HAP-1 (cell line): ENCODE measurements around the gene C9orf152.
"Not testable (repeated sequence)": the region's sequence is repeated elsewhere in the genome, so short reads cannot be mapped to it uniquely, and the experiment has no call there.

ENCODE experiments used
- DNase-seq, 2 experiments: peaks; one replicate each; pipeline ENCODE4 v3.0.0-alpha.2; 2016 to 2020; ENCODE audit warnings: low spot score in 2 of 2
- H3K27me3 ChIP-seq: fragments of 250-450 bp; sonication (Bioruptor Pico); 2 replicates; pipeline ENCODE4 v1.5.1; 2020; ENCODE audit warnings: low read depth, mild to moderate bottlenecking, moderate library complexity
- H3K36me3 ChIP-seq: fragments of 250-450 bp; sonication (Bioruptor Pico); replicated peaks from 2 replicates; pipeline ENCODE4 v1.5.1; 2020; ENCODE audit warnings: mild to moderate bottlenecking
- H3K4me1 ChIP-seq: fragments of 250-450 bp; sonication (Bioruptor Pico); 2 replicates; pipeline ENCODE4 v1.5.1; 2020; ENCODE audit warnings: mild to moderate bottlenecking
- H3K4me3 ChIP-seq: fragments of 250-450 bp; sonication (Bioruptor Pico); 2 replicates; pipeline ENCODE4 v1.5.1; 2020; ENCODE audit warnings: mild to moderate bottlenecking, moderate library complexity
- H3K9me3 ChIP-seq: fragments of 250-450 bp; sonication (Bioruptor Pico); 2 replicates; pipeline ENCODE4 v1.5.1; 2020; ENCODE audit warnings: mild to moderate bottlenecking, moderate library complexity
- in situ Hi-C: fragments of 300-500 bp; cut with MboI; formaldehyde crosslinking; loops from 3 replicates; pipeline ENCODE4 v1.14.3; 2020; ENCODE audit warnings: low sequenced_read_pairs, inconsistent platforms, mixed read lengths

C9orf152 gene

DNA sequence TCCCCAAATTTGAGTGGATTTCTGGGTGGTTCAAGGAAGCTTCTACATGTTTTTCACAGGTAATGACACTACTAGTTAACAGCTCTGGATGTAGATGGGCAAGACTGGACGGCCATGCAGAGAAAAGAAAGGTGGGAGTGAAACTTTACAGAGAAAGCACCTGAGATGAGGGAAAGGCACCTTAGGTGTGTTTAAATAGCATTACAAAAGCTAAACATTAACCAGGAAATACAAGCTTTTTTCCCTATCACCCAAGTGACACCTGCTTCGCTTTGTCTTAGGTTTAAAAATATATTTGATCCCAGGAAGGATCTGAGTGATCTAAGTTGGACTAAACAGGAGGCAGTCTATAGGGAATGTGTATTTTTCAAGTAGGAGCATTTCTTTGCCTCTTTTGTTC is 8.3 kb downstream of the C9orf152 start:
- DNase-seq = no peak
- in situ Hi-C loops = loop anchor here (25.0 kb wide), 2 partner anchors 388 to 1088 kb away; partner anchors contain the start of gene SVEP1
- Histone ChIP-seq H3K4me1 (no peaks in the 10 kb centered on the region), H3K27me3 (no peaks in the 10 kb centered on the region), H3K9me3 (no peaks in the 10 kb centered on the region), H3K36me3 (no peaks in the 10 kb centered on the region), H3K4me3 (no peak overlapping the region)

DNA sequence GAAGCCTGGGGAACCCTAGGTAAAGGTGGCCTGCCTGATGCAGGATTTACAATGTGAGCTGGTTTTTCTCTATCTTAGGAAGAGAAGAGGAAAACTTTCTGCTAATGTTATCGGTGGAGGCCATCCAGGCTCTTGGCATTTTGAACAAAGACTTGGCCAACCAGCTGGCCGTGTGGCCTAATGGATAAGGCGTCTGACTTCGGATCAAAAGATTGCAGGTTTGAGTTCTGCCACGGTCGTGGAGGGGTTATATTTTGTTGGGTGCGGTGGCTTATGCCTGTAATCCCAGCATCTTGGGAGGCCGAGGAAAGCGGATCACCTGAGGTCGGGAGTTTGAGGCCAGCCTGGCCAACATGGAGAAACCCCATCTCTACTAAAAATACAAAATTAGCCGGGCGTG is 9.6 kb downstream of the C9orf152 start:
- Histone ChIP-seq H3K9me3 (no peaks in the 10 kb centered on the region), H3K4me3 (no peak overlapping the region), H3K27me3 (no peaks in the 10 kb centered on the region), H3K36me3 (no peaks in the 10 kb centered on the region), H3K4me1 (no peaks in the 10 kb centered on the region)
- in situ Hi-C loops = loop anchor here (25.0 kb wide), 2 partner anchors 389 to 1089 kb away; partner anchors contain the start of gene SVEP1
- DNase-seq = no peak

DNA sequence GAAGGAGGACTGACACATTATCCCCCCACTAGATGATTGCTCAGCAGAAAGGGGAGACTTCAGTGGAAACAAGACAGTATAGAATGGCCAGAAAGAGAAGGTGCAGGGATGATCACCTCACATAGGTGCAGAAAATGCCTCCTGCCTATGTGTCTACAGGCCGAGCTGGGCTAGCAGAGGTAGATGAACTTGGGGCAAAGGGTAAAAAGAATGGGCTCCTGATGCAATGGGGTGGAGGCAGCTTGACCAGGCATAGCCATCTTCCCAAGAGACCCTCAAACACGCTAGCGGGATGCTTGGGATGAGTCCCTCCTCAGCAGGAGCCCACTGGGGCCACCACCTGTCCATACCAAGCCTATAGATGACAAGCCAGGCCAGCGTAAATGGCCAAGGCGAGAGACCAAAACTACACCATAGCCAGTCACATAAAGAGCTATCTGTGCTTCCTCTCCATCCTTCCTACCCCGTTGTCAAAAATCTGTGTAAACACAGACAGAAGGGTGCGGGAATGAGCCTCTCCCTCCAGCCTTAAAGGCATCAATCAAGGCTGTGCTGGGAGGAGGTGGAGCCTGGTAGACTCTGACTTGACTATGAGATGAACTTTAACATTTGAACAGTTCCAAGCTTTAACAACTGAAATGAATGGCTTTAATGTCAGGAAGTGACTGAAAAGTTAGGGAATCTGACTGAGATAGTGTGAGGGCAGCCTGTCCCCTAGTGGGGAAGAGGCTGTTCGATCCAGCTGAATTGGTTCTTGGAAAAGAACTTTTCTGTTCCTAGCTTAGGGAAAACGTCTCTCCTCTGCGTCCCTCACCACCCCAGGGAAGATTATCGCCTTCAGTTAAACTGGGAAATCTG is 10.4 kb downstream of the C9orf152 start:
- H3K9me3 ChIP-seq = no peaks in the 10 kb centered on the region
- H3K27me3 ChIP-seq = no peaks in the 10 kb centered on the region
- in situ Hi-C loops = loop anchor here (25.0 kb wide), 2 partner anchors 390 to 1090 kb away; partner anchors contain the start of gene SVEP1
- no peak overlapping the region for H3K4me3 ChIP-seq
- H3K4me1 ChIP-seq = no peaks in the 10 kb centered on the region
- DNase-seq = no peak
- no peaks in the 10 kb centered on the region for H3K36me3 ChIP-seq

DNA sequence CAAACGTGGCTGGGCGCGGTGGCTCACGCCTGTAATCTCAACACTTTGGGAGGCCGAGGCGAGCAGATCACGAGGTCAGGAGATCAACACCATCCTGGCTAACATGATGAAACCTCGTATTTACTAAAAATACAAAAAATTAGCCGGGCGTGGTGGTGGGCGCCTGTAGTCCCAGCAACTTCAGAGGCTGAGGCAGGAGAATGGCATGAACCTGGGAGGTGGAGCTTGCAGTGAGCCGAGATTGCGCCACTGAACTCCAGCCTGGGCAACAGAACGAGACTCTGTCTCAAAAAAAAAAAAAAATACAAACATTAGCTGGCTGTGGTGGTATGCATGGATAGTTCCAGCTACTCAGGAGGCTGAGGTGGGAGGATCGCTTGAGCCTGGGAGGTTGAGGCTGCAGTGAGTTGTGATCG is 11.9 kb downstream of the C9orf152 start:
- not testable (repeated sequence) for H3K4me3 ChIP-seq, H3K27me3 ChIP-seq, H3K36me3 ChIP-seq, H3K9me3 ChIP-seq, DNase-seq, H3K4me1 ChIP-seq
- in situ Hi-C loops = loop anchor here (25.0 kb wide), 2 partner anchors 391 to 1091 kb away; partner anchors contain the start of gene SVEP1

DNA sequence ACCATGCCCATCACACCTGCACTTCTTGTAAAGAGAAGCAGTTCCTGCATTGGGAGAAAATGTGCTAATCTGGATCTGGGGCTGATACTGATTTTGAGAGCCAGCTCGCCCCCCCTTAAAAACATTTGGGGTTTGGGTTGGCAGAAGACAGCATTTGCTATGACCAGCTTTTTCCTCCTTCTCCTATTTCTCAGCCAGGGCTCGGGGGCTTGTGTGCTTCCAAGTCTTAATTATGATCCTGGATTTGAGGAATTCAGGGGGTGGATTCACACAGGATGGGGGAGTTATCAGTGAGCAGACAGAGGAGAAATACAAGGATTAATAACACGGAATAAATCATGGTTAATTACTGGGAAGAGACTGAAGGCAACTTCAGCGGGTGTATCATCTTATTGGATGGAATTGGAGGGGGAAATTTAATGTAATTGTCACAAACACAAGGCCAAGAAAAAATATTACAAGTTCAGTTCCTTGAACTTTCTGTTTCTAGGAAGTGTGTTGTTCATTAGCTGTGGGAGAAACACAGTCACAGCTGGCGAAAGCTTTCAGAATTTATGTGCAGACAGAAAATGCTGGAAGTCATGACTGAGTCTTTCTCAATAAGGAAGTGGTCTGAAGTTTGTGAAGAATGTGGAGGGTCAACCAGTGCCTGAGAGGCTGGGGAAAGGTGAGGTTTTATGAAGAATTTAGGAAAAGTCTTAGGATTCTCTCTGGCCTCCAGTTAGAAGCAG is 15.3 kb downstream of the C9orf152 start:
- Histone ChIP-seq H3K36me3 (no peaks in the 10 kb centered on the region), H3K4me3 (no peak overlapping the region), H3K27me3 (no peaks in the 10 kb centered on the region), H3K4me1 (no peaks in the 10 kb centered on the region), H3K9me3 (no peaks in the 10 kb centered on the region)
- in situ Hi-C loops = loop anchor here (25.0 kb wide), 2 partner anchors 395 to 1095 kb away; partner anchors contain the start of gene SVEP1
- no peak for DNase-seq

DNA sequence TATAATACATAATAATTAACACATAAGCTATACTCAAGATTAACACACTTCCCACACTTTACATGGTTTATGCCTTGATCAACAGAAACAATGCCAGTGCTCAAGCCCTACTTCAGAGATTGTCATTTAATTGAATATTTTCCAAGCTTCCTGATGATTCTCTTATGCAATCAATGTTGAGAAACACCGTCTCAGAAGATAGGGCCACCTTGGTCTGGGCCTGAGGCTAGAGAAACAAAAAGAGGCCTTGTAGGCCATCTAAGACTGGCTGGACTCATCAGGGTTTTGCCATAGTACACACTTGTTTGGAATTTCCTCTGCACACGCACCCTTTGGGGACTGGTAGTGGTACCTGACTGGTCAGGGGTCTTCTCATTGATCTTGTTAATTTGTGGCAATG is 16.3 kb downstream of the C9orf152 start:
- no peak for DNase-seq
- H3K4me3 ChIP-seq = no peak overlapping the region
- in situ Hi-C loops = loop anchor here (25.0 kb wide), 2 partner anchors 396 to 1096 kb away; partner anchors contain the start of gene SVEP1
- H3K4me1 ChIP-seq = no peaks in the 10 kb centered on the region
- no peaks in the 10 kb centered on the region for H3K27me3 ChIP-seq
- no peaks in the 10 kb centered on the region for H3K9me3 ChIP-seq
- H3K36me3 ChIP-seq = no peaks in the 10 kb centered on the region

DNA sequence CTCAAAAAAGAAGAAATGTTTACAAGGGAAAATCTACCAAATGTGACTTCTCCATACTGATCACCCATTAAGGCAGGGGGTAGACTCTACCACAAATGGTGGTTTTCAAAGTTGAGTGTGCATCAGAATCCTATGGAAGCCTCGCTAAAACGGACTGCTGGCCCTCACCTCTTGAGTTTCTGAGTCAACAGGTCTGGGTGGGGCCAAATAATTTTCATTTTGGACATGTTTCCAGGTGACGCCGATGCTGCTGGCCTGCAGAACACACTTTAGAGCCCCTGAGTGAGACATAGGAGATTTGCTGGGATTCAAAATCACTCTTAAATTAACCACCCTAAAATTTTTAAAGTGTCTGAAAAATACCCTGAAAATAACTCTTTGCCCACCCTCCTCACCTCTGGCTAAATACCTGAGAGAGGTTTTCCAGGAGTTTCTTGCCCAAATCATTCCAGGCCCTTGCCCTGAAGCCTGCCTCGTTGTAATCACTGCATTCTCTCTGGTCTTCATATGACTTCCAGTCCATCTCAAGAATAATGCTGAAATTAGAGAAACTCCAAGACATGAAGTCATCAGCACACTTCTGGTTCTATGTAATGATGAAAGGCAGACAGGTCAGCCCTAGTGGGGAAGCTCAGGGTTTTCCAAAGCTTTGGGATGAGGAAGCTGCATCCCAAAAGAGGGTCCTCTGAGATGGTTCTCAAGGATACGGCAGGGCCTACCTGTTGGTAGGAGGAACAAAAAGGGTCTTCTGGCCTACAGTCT is 18.2 kb downstream of the C9orf152 start:
- H3K4me1 ChIP-seq = no peaks in the 10 kb centered on the region
- no peaks in the 10 kb centered on the region for H3K27me3 ChIP-seq
- no peaks in the 10 kb centered on the region for H3K9me3 ChIP-seq
- no peak for DNase-seq
- in situ Hi-C loops = loop anchor here (25.0 kb wide), 2 partner anchors 398 to 1098 kb away; partner anchors contain the start of gene SVEP1
- H3K36me3 ChIP-seq = no peaks in the 10 kb centered on the region
- H3K4me3 ChIP-seq = no peak overlapping the region

DNA sequence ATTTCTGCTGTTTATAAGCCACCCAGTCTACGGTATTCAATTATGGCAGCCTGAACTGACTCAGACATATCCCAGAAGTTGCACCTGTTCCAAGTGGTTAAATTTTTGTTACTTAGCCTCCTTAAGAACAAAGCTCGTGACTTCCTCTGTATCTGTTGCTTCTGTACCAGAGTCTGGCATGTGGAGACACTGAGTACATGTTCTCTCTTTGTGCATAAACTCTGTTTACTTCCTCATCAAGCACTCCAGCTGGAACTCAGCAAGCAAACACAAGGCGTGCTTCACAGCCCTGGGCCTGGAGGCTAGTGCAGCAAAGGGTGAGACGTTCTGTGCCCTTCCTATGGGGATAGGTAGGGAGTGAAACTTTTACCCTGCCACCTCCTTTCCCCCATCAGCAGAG is 19.0 kb downstream of the C9orf152 start:
- in situ Hi-C loops = loop anchor here (25.0 kb wide), 2 partner anchors 398 to 1098 kb away; partner anchors contain the start of gene SVEP1
- Histone ChIP-seq H3K4me1 (no peaks in the 10 kb centered on the region), H3K36me3 (no peaks in the 10 kb centered on the region), H3K4me3 (no peak overlapping the region), H3K27me3 (no peaks in the 10 kb centered on the region), H3K9me3 (no peaks in the 10 kb centered on the region)
- DNase-seq = no peak

DNA sequence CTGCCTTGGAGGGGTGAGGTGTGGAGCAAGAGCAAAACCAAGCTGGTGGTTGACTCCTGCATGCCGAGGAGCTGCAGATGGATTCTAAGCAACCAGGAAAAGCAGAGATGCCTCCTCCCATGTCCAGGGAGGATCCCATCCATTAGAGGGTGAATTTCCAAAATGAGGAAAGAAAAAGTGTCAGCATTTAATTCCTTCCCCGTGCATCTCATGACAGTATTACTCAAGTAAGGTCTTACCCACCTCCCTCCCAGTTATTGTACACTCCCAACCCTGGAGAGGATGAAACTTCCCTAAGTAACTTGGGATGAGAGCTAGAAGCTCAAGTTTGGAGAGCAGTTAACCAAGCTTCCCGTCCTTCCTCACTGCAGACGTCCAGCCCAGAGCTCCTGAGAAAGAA is 19.9 kb downstream of the C9orf152 start:
- in situ Hi-C loops = loop anchor here (25.0 kb wide), 2 partner anchors 399 to 1099 kb away; partner anchors contain the start of gene SVEP1
- H3K27me3 ChIP-seq = no peaks in the 10 kb centered on the region
- no peaks in the 10 kb centered on the region for H3K36me3 ChIP-seq
- DNase-seq = no peak
- H3K4me1 ChIP-seq = no peaks in the 10 kb centered on the region
- no peaks in the 10 kb centered on the region for H3K9me3 ChIP-seq
- no peak overlapping the region for H3K4me3 ChIP-seq

DNA sequence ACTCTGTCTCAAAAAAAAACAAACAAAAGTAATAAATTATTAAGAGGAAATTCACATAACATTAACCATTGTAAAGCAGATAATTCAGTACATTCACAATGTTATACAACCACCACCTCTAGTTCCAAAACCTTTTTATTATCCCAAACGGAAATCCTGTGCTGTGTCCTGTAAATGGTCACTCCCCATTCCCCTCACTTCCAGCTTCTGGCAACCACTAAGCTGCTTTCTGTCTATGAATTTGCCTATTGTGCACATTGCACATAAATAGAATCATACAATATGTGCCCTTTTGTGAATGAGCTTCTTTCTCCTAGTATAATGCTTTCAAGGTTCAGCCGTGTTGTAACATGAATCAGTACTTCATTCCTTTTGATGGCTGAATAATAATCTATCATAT is 20.8 kb downstream of the C9orf152 start:
- Histone ChIP-seq H3K36me3 (no peaks in the 10 kb centered on the region), H3K9me3 (no peaks in the 10 kb centered on the region), H3K4me1 (no peaks in the 10 kb centered on the region), H3K27me3 (no peaks in the 10 kb centered on the region), H3K4me3 (no peak overlapping the region)
- no peak for DNase-seq
- in situ Hi-C loops = loop anchor here (25.0 kb wide), 2 partner anchors 400 to 1100 kb away; partner anchors contain the start of gene SVEP1

DNA sequence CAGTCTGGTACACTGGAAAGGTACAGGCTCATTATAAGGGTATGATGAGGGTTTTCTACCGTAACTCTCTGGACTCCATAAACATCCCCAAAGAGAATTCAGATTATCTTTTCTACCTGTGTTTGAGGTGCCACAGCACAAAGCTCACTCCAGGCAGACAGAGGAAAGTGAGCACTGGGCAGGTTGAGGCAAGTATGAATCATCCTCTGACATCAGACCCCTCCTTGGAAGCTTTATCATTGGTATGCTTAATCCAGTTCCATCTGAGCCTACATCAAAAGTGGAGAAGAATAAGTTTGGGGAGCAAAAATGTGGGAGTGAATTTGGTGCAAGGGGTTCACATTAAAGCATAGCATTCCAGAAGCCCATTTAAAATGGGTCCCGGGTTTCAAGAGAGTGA is 21.7 kb downstream of the C9orf152 start:
- in situ Hi-C loops = loop anchor here (25.0 kb wide), 2 partner anchors 401 to 1101 kb away; partner anchors contain the start of gene SVEP1
- DNase-seq = no peak
- H3K4me1 ChIP-seq = no peaks in the 10 kb centered on the region
- H3K27me3 ChIP-seq = no peaks in the 10 kb centered on the region
- H3K36me3 ChIP-seq = no peaks in the 10 kb centered on the region
- no peak overlapping the region for H3K4me3 ChIP-seq
- no peaks in the 10 kb centered on the region for H3K9me3 ChIP-seq

DNA sequence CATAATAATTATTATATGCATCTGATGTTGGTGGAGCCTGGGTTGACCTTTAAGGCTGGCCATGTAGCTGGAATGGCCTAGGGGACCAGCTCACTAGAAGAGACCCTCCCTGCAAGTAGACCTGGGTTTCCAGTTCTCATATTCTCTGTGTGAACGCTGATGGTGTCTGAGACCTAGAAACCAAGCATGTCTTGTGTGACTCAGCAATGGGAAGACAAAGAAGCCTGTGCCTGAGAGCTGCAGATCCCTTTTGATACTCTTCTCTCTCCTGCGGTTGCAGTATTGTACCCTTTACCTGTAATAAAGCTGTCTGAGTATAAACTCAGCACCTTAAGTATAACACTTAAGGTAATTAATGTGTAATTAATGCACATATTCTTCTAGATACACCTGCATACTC is 22.2 kb downstream of the C9orf152 start:
- Histone ChIP-seq H3K9me3 (no peaks in the 10 kb centered on the region), H3K4me3 (no peak overlapping the region), H3K27me3 (no peaks in the 10 kb centered on the region), H3K4me1 (no peaks in the 10 kb centered on the region), H3K36me3 (no peaks in the 10 kb centered on the region)
- no peak for DNase-seq
- in situ Hi-C loops = loop anchor here (25.0 kb wide), 2 partner anchors 401 to 1101 kb away; partner anchors contain the start of gene SVEP1
